SU-DHL-6 (cell line): ENCODE data around the gene CNIH2.

Source experiments
- CTCF ChIP-seq: fragments of 200-600 bp; sonication (generic); IDR thresholded peaks from one replicate; pipeline ENCODE4 v1.5.1; 2017; ENCODE audit warnings: antibody characterized with exemption, mild to moderate bottlenecking, low read length, moderate library complexity; ENCODE audit not compliant: insufficient read depth, poor library complexity, severe bottlenecking
- EZH2phosphoT487 ChIP-seq: fragments of 200-600 bp; sonication (generic), shearing (Covaris generic); conservative IDR thresholded peaks from 2 replicates; pipeline ENCODE4 v1.6.1; 2018; ENCODE audit warnings: mild to moderate bottlenecking, antibody characterized with exemption, low read length, moderate library complexity, mixed read lengths

GRCh38 chr11:66247801-66248200 is 30.2 kb upstream of the CNIH2 start:
- TF ChIP-seq CTCF, result no peak
- no peak for TF ChIP-seq EZH2phosphoT487
